IgD-negative memory B cell (primary cell): ENCODE results near the gene PRTG. TPM values are rescaled to one million over a fixed set of nuclear protein-coding genes. Genes with fewer than 3 reads are reported as not detected.
"Not testable (repeated sequence)": the region's sequence is repeated elsewhere in the genome, so short reads cannot be mapped to it uniquely, and the experiment has no call there.

Experiments used
- H3K27ac Mint-ChIP-seq, 3 donors: one replicate each; pipeline ENCODE4 v1.8.0; 2020 to 2022; ENCODE audit warnings: mild to moderate bottlenecking in 3 of 3, mixed read lengths in 3 of 3, moderate library complexity in 1 of 3
- H3K27me3 Mint-ChIP-seq: one replicate; pipeline ENCODE4 v1.8.0; 2021; ENCODE audit warnings: mixed read lengths
- H3K36me3 Mint-ChIP-seq: one replicate; pipeline ENCODE4 v1.8.0; 2020; ENCODE audit warnings: mild to moderate bottlenecking, mixed read lengths
- H3K4me1 Mint-ChIP-seq, 3 donors: one replicate each; pipeline ENCODE4 v1.8.0; 2020 to 2022; ENCODE audit warnings: mixed read lengths in 3 of 3, mild to moderate bottlenecking in 1 of 3
- H3K4me3 Mint-ChIP-seq, 4 donors: one replicate each; pipeline ENCODE4 v1.8.0; 2020 to 2022; ENCODE audit warnings: mild to moderate bottlenecking in 4 of 4, mixed read lengths in 4 of 4, moderate library complexity in 3 of 4
- H3K9me3 Mint-ChIP-seq, 3 donors: one replicate each; pipeline ENCODE4 v1.8.0; 2020 to 2021; ENCODE audit warnings: mixed read lengths in 3 of 3, mild to moderate bottlenecking in 1 of 3
- polyA plus RNA-seq: library from polyadenylated mRNA; unstranded; fragments of 300-500 nt; fragmentation: Illumina TruSeq; gene quantifications from one replicate; pipeline ENCODE4 v1.2.3, GENCODE V29; 2021

The PRTG gene
- polyA plus RNA-seq, 1 donor from 2014 or later: not detected

DNA sequence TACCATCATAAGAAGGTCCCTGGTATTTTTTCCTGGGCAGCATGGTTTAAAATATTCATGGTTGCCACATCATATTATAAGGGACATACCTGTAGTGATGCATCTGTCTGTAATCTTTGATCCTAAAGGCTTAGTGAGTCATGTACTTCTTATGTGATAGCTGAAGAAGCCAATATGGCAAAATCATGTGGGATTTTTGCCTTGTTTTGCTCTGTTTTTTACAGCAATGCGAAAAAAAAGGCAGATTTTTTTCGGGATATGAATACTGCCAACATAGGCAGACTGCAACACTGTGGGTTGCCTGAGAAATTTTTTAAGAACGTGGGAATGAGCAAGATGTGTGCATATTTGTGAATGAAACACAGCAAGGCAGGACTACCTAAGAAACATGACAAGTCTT lies 143.5 kb downstream of the PRTG start:
- peaks cover 0 to 3% (median 3%) of the 10 kb centered on the region in 3 donors for H3K9me3 Mint-ChIP-seq

DNA sequence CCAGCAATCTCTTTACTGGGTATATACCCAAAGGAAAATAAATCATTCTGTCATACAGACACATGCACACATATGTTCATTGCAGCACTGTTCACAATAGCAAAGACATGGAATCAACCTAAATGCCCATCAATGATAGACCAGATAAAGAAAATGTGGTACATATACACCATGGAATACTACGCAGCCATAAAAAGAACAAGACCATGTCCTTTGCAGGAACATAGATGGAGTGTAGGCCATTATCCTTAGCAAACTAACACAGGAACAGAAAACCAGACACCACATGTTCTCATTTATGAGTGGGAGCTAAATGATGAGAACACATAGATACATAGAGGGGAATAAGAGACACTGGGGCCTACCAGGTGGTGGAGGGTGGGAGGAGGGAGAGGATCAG lies 149.9 kb downstream of the PRTG start:
- H3K27ac Mint-ChIP-seq, H3K36me3 Mint-ChIP-seq, H3K9me3 Mint-ChIP-seq, H3K4me3 Mint-ChIP-seq, H3K4me1 Mint-ChIP-seq: not testable (repeated sequence)
- H3K27me3 Mint-ChIP-seq: peaks cover 11% of the 10 kb centered on the region

More for the DNA sequence above, 143.5 kb downstream of the PRTG start:
- Mint-ChIP-seq H3K27ac (no peak overlapping the region), H3K36me3 (no peaks in the 10 kb centered on the region), H3K27me3 (no peaks in the 10 kb centered on the region), H3K4me3 (no peak overlapping the region), H3K4me1 (peaks cover 0 to 2% (median 0%) of the 10 kb centered on the region in 3 donors)

DNA sequence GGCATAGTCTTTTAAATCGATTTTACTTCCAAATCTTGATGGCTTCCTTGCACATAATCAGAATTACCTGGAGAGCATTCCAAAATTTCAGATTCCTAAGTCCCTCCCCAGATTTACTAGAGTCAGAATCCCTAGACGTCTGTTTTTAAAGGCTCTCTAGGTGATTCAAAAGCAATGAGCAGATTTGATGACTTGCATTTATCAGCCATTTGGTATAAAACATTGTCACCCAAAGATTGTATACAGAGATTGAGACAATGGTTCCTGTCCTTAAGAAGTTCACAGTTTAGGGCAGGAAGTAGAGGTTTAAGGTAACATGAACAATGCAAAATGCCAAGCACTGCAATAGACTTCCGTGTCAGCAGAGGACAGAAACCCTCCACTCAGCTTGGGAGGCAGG lies 152.2 kb downstream of the PRTG start:
- H3K27ac Mint-ChIP-seq: no peak overlapping the region
- peaks cover 3% of the 10 kb centered on the region for H3K36me3 Mint-ChIP-seq
- no peak overlapping the region for H3K4me3 Mint-ChIP-seq
- peaks cover 0 to 1% (median 0%) of the 10 kb centered on the region in 3 donors for H3K4me1 Mint-ChIP-seq
- H3K9me3 Mint-ChIP-seq: peaks cover 3 to 6% (median 6%) of the 10 kb centered on the region in 3 donors
- peaks cover 13% of the 10 kb centered on the region for H3K27me3 Mint-ChIP-seq

DNA sequence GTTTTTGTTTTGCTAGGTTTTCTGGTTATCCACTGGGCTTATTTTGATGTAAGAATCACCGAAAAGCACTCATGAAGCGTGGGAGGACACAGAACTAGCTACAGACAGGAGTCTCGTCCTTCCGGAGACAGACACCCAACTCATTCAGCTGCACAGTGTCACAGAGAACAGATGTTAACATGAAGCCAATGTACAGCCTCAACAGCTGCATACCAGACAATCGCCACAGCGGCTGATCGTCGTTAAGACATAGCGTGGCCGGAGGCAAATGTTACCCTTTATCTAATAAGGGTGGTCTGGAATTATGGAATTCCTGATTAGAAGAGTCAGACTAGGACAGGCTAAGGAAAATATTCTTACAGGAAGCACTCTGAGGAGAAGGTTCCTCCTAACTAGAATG lies 153.7 kb downstream of the PRTG start:
- Mint-ChIP-seq H3K4me3 (peak overlapping the region in 3 of 4 donors; percentile 46 to 75 (median 75)), H3K4me1 (peaks cover 0 to 1% (median 0%) of the 10 kb centered on the region in 3 donors), H3K9me3 (peaks cover 3 to 4% (median 3%) of the 10 kb centered on the region in 3 donors), H3K36me3 (peaks cover 3% of the 10 kb centered on the region), H3K27ac (no peak overlapping the region), H3K27me3 (peaks cover 20% of the 10 kb centered on the region)

DNA sequence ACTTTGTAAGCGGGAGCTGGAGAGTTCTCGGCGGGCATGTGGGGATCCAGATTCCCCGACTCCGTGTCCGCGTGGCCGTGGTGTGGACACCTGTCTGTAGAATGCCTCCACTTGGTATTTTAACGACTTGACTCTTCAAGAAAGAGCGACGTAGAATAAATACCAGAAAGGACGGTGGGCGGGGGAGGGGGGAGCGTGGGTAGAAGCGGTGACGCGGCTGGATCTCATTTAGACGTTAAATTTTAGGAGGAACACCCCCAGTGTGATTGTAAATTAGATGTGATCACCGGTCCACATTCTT lies 154.2 kb downstream of the PRTG start:
- Mint-ChIP-seq H3K36me3 (peaks cover 3% of the 10 kb centered on the region), H3K9me3 (peaks cover 0 to 4% (median 3%) of the 10 kb centered on the region in 3 donors), H3K4me3 (peak overlapping the region; percentile 46 to 75 (median 66)), H3K27me3 (peaks cover 21% of the 10 kb centered on the region), H3K27ac (no peak overlapping the region), H3K4me1 (peaks cover 0 to 1% (median 0%) of the 10 kb centered on the region in 3 donors)

DNA sequence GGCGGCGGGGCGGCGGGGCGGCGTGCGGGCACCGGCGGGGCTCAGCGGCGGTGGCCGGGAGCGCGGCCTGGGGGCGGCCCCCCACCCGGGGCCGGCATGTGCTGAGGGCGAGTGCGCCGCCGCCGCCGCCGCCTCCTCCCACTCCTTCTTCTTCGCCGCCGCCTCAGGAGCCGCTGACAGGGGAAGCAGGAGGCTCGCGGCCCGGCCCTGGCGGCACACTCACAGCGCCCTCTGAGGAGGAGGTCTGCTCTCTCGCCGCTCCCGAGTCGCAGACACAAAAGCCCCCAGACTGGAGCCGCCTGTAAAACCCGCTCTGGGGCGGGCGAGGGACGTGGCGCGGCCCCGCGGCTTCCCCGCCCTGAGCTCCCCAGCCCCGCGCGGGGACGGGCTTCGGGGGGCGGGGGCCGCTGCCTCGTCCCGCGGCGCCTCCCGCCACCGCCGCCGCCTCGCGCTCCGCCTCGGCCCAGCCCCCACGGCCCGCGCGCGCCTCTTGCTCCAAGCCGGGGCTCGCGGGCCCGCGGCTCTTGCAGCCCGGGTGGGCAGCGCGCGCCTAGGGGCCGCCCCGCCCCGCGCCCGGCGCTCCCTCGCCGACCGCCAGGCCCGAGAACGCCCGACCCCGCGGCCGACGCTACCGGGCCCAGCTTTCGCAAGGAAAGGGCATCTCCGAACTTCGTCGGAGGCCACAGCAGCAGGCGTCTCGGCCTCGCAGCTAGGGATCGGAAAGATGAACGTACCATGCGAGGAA lies 154.7 kb downstream of the PRTG start, which contains the start of gene PYGO1:
Gene PYGO1 (minus strand): TSS at position 276 of the 745 bp plus-strand sequence. CDS start 462 bp downstream, outside the sequence.
- H3K4me3 Mint-ChIP-seq: peak within 1 kb of the TSS; percentile 66 to 82 (median 75)
- H3K36me3 Mint-ChIP-seq: peaks cover 3% of the 10 kb centered on the region
- peaks cover 0 to 3% (median 3%) of the 10 kb centered on the region in 3 donors for H3K9me3 Mint-ChIP-seq
- no peak within 1 kb of the TSS for H3K27ac Mint-ChIP-seq
- H3K4me1 Mint-ChIP-seq: peaks cover 0 to 1% (median 0%) of the 10 kb centered on the region in 3 donors
- peaks cover 26% of the 10 kb centered on the region for H3K27me3 Mint-ChIP-seq

DNA sequence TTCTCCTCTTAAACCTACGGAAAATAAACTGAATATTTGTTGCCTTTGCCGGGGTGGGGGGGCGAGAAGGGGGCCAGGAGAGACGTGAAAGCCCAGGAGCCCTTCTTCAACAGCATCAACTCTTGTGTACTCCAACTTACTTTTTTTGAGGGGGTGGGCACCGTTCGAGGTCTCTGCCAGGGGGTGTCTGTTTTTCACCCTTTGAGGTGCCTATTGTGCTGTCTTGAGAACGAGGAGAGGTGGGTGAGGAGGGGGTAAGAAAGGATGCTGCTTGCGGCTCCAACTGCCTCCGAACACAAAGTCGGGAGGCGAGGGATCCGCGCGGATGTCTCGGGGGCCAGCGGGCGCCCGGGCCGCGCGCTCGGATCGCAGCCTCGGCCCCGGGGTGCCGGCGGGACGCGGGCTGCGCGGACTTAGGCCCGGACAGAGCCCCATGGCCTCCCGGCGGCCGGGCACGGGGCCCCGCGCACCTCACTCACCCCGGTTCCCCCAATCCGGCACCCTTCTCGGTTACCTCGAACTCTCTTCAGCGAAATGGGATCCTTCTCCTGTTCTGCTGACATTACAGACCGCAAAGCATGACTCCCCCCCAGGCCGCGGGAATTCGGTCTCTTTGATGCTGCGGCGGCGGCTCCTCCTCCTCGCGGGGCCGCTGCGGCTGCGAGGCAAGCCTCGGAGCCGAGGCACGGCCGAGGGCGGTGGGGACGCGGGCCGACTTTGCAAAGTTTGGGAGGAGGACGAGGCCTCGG lies 155.5 kb downstream of the PRTG start:
- no peak overlapping the region for H3K27ac Mint-ChIP-seq
- H3K9me3 Mint-ChIP-seq: peaks cover 0 to 3% (median 0%) of the 10 kb centered on the region in 3 donors
- H3K4me1 Mint-ChIP-seq: peaks cover 0 to 1% (median 0%) of the 10 kb centered on the region in 3 donors
- peaks cover 28% of the 10 kb centered on the region for H3K27me3 Mint-ChIP-seq
- H3K36me3 Mint-ChIP-seq: peaks cover 3% of the 10 kb centered on the region
- H3K4me3 Mint-ChIP-seq: peak overlapping the region in 3 of 4 donors; percentile 66 to 82 (median 72)

DNA sequence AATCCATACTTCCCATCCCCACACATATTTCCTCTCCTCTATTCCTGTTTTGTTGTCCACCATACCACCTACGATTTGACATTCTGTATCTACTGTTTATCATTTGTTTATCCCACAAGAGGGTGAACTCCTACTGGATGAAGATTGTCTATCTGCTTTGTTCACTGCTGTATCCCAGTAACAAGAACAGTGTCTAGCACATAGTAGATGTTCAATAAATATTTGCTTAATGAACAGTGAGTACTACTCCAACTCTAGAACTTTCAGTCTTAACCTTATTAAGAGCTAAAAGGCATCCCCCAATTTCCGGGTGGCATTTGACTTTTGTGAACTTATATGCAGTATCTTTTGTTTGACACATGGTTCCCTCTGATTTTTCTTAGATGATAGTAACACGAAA lies 156.1 kb downstream of the PRTG start:
- Mint-ChIP-seq H3K4me3 (no peak overlapping the region), H3K4me1 (peaks cover 0 to 1% (median 0%) of the 10 kb centered on the region in 3 donors), H3K27me3 (peaks cover 28% of the 10 kb centered on the region), H3K9me3 (peaks cover 0 to 3% (median 0%) of the 10 kb centered on the region in 3 donors), H3K27ac (no peak overlapping the region), H3K36me3 (peaks cover 3% of the 10 kb centered on the region)

DNA sequence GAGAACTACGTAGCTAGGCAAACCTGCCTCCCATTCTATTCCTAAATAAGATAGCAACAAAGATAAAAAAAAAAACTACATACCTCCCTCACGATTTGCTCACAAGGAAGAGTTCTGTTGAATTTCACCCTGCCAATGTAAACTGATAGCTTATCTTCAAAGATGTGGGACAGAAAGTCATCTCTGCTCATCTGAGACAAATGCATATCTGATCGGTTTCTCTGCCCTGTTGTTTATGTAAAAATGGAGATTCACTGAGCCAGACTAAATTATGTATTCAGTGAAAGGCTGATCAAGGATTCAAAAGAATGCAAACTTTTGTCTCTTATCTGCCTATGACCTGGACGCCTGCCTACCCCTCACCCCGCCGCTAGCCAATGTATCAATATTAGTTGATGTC lies 166.0 kb downstream of the PRTG start:
- H3K36me3 Mint-ChIP-seq: no peaks in the 10 kb centered on the region
- H3K27me3 Mint-ChIP-seq: peaks cover 7% of the 10 kb centered on the region
- H3K4me1 Mint-ChIP-seq: no peaks in the 10 kb centered on the region
- H3K9me3 Mint-ChIP-seq: peaks cover 0 to 3% (median 2%) of the 10 kb centered on the region in 3 donors
- no peak overlapping the region for H3K27ac Mint-ChIP-seq
- no peak overlapping the region for H3K4me3 Mint-ChIP-seq

DNA sequence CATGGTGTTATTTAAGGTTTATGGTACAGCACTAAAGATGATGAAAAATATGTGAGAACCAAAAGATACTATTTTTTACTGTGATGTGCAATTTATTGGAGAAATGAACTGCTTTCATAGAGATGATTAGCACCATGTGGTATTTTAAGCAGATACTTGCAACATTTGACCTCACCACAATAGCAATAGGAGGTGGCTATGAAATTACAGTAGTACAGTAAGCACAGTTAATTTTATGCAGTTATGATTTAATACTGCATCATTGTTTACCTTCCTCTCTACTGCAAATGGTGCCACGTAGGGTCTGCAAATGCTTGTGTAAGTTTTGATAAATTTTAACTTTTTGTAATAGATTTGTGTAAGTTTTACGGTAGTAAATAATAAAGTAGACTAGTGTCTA lies 168.9 kb downstream of the PRTG start:
- H3K9me3 Mint-ChIP-seq: peaks cover 7 to 9% (median 8%) of the 10 kb centered on the region in 3 donors
- no peaks in the 10 kb centered on the region for H3K36me3 Mint-ChIP-seq
- H3K4me1 Mint-ChIP-seq: no peaks in the 10 kb centered on the region
- H3K4me3 Mint-ChIP-seq: no peak overlapping the region
- H3K27ac Mint-ChIP-seq: no peak overlapping the region
- peaks cover 16% of the 10 kb centered on the region for H3K27me3 Mint-ChIP-seq

DNA sequence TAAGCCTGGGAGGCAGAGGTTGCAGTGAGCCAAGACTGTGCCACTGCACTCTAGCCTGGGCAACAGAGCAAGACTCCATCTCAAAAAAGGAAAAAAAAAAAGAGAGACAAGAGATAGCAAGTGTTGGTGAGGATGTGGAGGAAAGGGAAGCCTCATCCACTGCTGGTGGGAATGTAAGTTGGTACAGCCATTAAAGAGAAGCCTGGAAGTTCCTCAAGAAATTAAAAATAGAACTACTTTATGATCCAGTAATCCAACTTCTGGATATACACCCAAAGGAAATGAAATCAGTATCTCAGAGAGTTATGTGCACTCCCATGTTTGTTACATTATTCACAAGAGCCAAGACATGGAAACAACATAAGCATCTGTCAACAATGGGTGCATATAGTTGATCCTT lies 169.7 kb downstream of the PRTG start:
- H3K9me3 Mint-ChIP-seq: peaks cover 7 to 9% (median 8%) of the 10 kb centered on the region in 3 donors
- H3K4me3 Mint-ChIP-seq: no peak overlapping the region
- no peak overlapping the region for H3K27ac Mint-ChIP-seq
- H3K27me3 Mint-ChIP-seq: peaks cover 16% of the 10 kb centered on the region
- H3K4me1 Mint-ChIP-seq: no peaks in the 10 kb centered on the region
- H3K36me3 Mint-ChIP-seq: no peaks in the 10 kb centered on the region

DNA sequence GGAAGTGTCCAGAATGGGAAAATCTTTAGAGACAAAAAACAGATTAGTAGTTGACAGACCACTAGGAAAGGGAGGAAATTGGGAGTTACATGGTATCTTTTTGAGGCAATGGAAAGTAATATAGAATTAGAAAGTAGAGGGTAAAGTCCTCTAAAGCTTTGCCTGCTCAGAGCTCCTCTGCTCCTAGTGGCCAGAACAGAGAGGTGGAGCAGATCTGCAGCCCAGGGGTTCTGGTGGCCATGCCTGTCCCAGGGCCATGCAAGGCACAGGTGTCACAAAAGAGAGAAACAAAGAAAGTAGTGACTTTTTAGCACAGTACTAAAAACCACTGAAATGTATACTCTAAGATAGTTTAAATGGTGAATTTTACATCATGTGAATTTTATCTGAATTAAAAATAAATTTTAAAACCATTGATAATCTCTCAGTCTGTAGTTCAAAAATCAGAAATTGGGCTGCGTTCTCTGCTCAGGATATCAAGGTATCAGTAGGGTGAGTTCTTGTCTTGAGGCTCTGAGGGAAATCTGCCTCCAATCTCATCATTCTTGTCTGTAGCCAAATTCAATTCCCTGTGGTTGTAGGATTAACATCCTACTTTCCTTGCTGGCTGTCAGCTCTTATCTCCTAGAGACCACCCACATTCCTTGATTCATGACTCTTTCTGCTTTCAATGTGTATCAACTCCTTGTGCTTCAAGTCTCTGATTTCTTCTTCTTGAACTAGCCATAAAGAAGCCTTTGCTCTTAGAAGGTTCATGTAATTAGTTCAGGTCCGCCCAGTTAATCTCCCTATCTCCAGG lies 178.4 kb downstream of the PRTG start:
- Mint-ChIP-seq H3K4me1 (peaks cover 0 to 2% (median 1%) of the 10 kb centered on the region in 3 donors), H3K27me3 (peaks cover 4% of the 10 kb centered on the region), H3K4me3 (no peak overlapping the region), H3K27ac (peak overlapping the region in 1 of 3 donors; percentile 34), H3K36me3 (no peaks in the 10 kb centered on the region), H3K9me3 (peaks cover 0 to 9% (median 3%) of the 10 kb centered on the region in 3 donors)

DNA sequence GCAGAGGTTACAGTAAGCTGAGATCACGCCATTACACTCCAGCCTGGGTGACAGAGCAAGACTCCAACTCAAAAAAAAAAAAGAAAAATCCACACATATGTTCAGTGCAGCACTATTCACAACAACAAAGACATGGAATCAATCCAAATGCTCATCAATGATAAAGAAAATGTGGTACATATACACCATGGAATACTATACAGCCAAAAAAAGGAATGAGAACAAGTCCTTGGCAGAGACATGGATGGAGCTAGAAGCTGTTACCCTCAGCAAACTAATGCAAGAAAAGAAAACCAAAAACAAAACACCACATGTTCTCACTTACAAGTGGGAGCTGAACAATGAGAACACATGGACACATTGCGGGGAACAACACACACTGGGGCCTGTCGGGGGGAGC lies 180.4 kb downstream of the PRTG start:
- H3K9me3 Mint-ChIP-seq: peaks cover 0 to 14% (median 3%) of the 10 kb centered on the region in 3 donors
- no peaks in the 10 kb centered on the region for H3K36me3 Mint-ChIP-seq
- no peak overlapping the region for H3K4me3 Mint-ChIP-seq
- no peaks in the 10 kb centered on the region for H3K27me3 Mint-ChIP-seq
- no peak overlapping the region for H3K27ac Mint-ChIP-seq
- peaks cover 0 to 1% (median 0%) of the 10 kb centered on the region in 3 donors for H3K4me1 Mint-ChIP-seq
